Vagina (tissue), 2 donors: ENCODE results near the gene JOSD2. TPM values are rescaled to one million over a fixed set of nuclear protein-coding genes. Genes with fewer than 3 reads are reported as not detected.

Experiments
- DNase-seq, 2 donors: peaks; one replicate each; pipeline ENCODE4 v3.0.0-alpha.2; 2017; ENCODE audit errors: extremely low spot score in 2 of 2
- H3K27ac ChIP-seq: fragments of 200-600 bp; sonication (generic); one replicate; pipeline ENCODE4 v1.5.1; 2019
- H3K27me3 ChIP-seq: fragments of 200-600 bp; sonication (generic); one replicate; pipeline ENCODE4 v1.5.1; 2019
- H3K36me3 ChIP-seq, 2 donors: fragments of 200-600 bp; sonication (generic); one replicate each; pipeline ENCODE4 v1.5.1; 2017 to 2019
- H3K4me1 ChIP-seq: fragments of 200-600 bp; sonication (generic); one replicate; pipeline ENCODE4 v1.5.1; 2019
- H3K4me3 ChIP-seq, 2 donors: fragments of 200-600 bp; sonication (generic); 1 replicate in 1 of 2; 2 replicates in 1 of 2; pipeline ENCODE4 v1.5.1; 2016 to 2019
- H3K9me3 ChIP-seq: fragments of 200-600 bp; sonication (generic); one replicate; pipeline ENCODE4 v1.5.1; 2019
- POLR2A ChIP-seq, 2 donors: fragments of 450-650 bp; IDR thresholded peaks; one replicate each; pipeline ENCODE4 v1.6.1; 2017; ENCODE audit warnings: antibody characterized with exemption in 2 of 2, mild to moderate bottlenecking in 2 of 2, moderate library complexity in 2 of 2
- POLR2AphosphoS5 ChIP-seq, 2 donors: sonication (generic); formaldehyde crosslinking; IDR thresholded peaks; one replicate each; pipeline ENCODE4 v1.9.0; 2017; ENCODE audit warnings: antibody characterized with exemption in 2 of 2, mild to moderate bottlenecking in 2 of 2, low read depth in 1 of 2; ENCODE audit not compliant: insufficient read depth in 1 of 2
- intact Hi-C: fragments of 100-400 bp; cut with DNase I; formaldehyde crosslinking; loops from one replicate; pipeline ENCODE4 v1.15.1; 2023
- total RNA-seq: library from RNA; depleted of rRNA; stranded (reverse); fragments of >200 nt; gene quantifications from one replicate; pipeline ENCODE4 v1.2.3, GENCODE V29; 2016
- TF ChIP-seq, protein P1 (sequence below), 3 experiments: fragments of 450-650 bp in 2 of 3; fragments of 200-600 bp in 1 of 3; sonication (generic) in 1 of 3; IDR thresholded peaks; one replicate each; pipeline ENCODE4 v1.5.1; 2017 to 2019; ENCODE audit warnings: antibody characterized with exemption in 3 of 3, mild to moderate bottlenecking in 2 of 3, moderate library complexity in 2 of 3

The JOSD2 gene
- total RNA-seq, 1 donor from 2014 or later: 60.9 TPM

DNA sequence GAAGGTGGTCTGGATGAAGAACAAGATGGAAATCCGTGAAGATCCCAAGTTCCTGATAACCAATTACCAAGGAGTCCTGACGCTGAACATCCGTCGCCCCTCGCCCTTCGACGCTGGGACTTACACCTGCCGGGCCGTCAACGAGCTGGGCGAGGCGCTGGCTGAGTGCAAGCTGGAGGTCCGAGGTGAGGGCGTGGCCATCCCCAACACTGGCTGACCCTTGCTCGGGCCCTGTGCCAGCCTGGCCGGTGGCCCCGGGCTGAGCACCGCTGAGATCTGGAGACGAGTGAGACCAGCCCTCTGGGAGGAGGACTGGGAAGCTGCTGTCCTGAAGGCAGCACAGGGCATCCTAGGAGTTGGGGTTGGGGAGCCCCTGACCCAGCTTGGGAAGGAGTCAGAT, 46.6 kb downstream of the JOSD2 start:
- Histone ChIP-seq H3K4me3 (no peak overlapping the region), H3K4me1 (no peaks in the 10 kb centered on the region), H3K27me3 (no peaks in the 10 kb centered on the region), H3K9me3 (no peaks in the 10 kb centered on the region), H3K36me3 (no peaks in the 10 kb centered on the region), H3K27ac (no peak overlapping the region)
- TF ChIP-seq POLR2AphosphoS5 (IDR thresholded peaks at IDR 0.05; ENCODE audit: insufficient read depth in 1 of 2, low read depth in 1 of 2) (no peak), POLR2A (IDR thresholded peaks at IDR 0.05) (no peak)
- TF ChIP-seq, protein P1, sequence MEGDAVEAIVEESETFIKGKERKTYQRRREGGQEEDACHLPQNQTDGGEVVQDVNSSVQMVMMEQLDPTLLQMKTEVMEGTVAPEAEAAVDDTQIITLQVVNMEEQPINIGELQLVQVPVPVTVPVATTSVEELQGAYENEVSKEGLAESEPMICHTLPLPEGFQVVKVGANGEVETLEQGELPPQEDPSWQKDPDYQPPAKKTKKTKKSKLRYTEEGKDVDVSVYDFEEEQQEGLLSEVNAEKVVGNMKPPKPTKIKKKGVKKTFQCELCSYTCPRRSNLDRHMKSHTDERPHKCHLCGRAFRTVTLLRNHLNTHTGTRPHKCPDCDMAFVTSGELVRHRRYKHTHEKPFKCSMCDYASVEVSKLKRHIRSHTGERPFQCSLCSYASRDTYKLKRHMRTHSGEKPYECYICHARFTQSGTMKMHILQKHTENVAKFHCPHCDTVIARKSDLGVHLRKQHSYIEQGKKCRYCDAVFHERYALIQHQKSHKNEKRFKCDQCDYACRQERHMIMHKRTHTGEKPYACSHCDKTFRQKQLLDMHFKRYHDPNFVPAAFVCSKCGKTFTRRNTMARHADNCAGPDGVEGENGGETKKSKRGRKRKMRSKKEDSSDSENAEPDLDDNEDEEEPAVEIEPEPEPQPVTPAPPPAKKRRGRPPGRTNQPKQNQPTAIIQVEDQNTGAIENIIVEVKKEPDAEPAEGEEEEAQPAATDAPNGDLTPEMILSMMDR (IDR thresholded peaks at IDR 0.05): no peak
- no peak for DNase-seq
- intact Hi-C loops: no loop called here

GRCh38 chr19:50462970-50463369, 48.0 kb downstream of the JOSD2 start:
- no peak overlapping the region for H3K27ac ChIP-seq
- H3K4me1 ChIP-seq: no peaks in the 10 kb centered on the region
- TF ChIP-seq POLR2AphosphoS5 (IDR thresholded peaks at IDR 0.05; ENCODE audit: insufficient read depth in 1 of 2, low read depth in 1 of 2): no peak
- TF ChIP-seq, protein P1 (IDR thresholded peaks at IDR 0.05): no peak
- no peak for TF ChIP-seq POLR2A (IDR thresholded peaks at IDR 0.05)
- DNase-seq: no peak
- H3K4me3 ChIP-seq: no peak overlapping the region
- intact Hi-C loops: no loop called here
- no peaks in the 10 kb centered on the region for H3K27me3 ChIP-seq
- H3K36me3 ChIP-seq: no peaks in the 10 kb centered on the region
- H3K9me3 ChIP-seq: no peaks in the 10 kb centered on the region

DNA sequence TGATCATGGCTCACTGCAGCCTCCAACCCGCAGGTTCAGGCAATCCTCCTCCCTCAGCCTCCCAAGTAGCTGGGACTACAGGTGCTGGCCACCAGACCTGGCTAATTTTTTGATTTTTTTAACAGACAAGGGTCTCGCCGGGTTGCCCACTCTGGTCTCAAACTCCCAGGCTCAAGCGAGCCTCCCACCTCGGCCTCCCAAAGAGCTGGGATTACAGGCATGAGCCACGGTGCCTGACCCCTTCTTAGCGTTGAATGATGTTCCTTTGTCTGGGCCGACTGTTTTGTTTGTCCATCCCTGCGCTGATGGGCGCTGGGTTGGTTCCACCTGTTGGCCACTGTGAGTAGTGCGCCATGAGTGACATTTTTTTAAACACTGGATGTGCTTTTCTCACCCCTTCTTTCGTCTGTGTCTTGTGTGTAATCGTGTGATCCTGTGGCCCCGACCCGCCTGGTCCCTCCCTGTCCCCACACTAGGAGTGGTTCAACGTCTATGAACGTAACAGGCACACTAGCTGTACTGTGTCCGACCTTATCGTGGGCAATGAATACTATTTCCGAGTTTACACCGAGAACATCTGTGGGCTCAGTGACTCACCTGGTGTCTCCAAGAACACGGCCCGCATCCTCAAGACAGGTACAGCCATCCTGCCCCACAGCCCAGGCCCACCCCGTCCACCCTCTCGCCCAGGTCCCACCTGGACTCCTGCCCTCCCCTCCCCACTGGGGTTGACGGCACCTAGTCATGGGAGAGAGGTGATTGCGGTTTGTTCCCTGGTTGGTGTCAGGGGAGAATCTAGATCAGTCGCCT, 49.7 kb downstream of the JOSD2 start:
- intact Hi-C loops: no loop called here

GRCh38 chr19:50460161-50460765, 50.7 kb downstream of the JOSD2 start:
- Histone ChIP-seq H3K27ac (no peak overlapping the region), H3K9me3 (no peaks in the 10 kb centered on the region), H3K36me3 (no peaks in the 10 kb centered on the region), H3K4me3 (no peak overlapping the region), H3K4me1 (no peaks in the 10 kb centered on the region), H3K27me3 (no peaks in the 10 kb centered on the region)
- no peak for DNase-seq
- TF ChIP-seq POLR2AphosphoS5 (IDR thresholded peaks at IDR 0.05; ENCODE audit: insufficient read depth in 1 of 2, low read depth in 1 of 2): no peak
- no peak for TF ChIP-seq POLR2A (IDR thresholded peaks at IDR 0.05)
- TF ChIP-seq, protein P1 (IDR thresholded peaks at IDR 0.05): no peak
- intact Hi-C loops: no loop called here

More for the DNA sequence above, 49.7 kb downstream of the JOSD2 start:
- Histone ChIP-seq H3K9me3 (no peaks in the 10 kb centered on the region), H3K4me3 (no peak overlapping the region), H3K27ac (no peak overlapping the region), H3K27me3 (no peaks in the 10 kb centered on the region), H3K4me1 (no peaks in the 10 kb centered on the region), H3K36me3 (no peaks in the 10 kb centered on the region)
- DNase-seq: no peak
- TF ChIP-seq, protein P1 (IDR thresholded peaks at IDR 0.05): peak in 2 of 3 experiments; percentile 55 to 62
- no peak for TF ChIP-seq POLR2A (IDR thresholded peaks at IDR 0.05)

DNA sequence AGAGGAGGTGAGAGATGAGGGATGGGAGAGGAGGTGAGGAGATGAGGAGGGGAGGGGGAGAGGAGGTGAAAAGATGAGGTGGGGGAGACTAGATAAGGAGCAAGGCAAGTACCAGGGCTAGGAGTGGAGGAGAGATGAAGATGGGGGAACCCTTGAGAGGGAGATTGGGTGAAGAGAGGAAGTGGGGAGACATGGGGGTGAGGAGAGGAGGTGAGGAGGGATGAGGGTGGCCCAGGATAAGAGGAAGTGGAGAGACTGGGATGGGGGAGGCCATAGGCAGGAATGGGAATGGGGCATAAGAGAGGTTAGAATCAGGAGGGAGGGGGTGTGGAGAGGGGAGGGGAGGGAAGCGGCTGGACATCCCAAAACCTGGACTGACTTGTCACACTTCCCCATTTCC, 51.4 kb downstream of the JOSD2 start:
- Histone ChIP-seq H3K27ac (no peak overlapping the region), H3K27me3 (no peaks in the 10 kb centered on the region), H3K4me3 (no peak overlapping the region), H3K4me1 (no peaks in the 10 kb centered on the region), H3K36me3 (no peaks in the 10 kb centered on the region), H3K9me3 (no peaks in the 10 kb centered on the region)
- no peak for DNase-seq
- intact Hi-C loops: no loop called here
- no peak for TF ChIP-seq POLR2AphosphoS5 (IDR thresholded peaks at IDR 0.05; ENCODE audit: insufficient read depth in 1 of 2, low read depth in 1 of 2)
- no peak for TF ChIP-seq POLR2A (IDR thresholded peaks at IDR 0.05)
- TF ChIP-seq, protein P1 (IDR thresholded peaks at IDR 0.05): no peak
